ENCODE data around the gene PSD4.

PSD4 gene

DNA sequence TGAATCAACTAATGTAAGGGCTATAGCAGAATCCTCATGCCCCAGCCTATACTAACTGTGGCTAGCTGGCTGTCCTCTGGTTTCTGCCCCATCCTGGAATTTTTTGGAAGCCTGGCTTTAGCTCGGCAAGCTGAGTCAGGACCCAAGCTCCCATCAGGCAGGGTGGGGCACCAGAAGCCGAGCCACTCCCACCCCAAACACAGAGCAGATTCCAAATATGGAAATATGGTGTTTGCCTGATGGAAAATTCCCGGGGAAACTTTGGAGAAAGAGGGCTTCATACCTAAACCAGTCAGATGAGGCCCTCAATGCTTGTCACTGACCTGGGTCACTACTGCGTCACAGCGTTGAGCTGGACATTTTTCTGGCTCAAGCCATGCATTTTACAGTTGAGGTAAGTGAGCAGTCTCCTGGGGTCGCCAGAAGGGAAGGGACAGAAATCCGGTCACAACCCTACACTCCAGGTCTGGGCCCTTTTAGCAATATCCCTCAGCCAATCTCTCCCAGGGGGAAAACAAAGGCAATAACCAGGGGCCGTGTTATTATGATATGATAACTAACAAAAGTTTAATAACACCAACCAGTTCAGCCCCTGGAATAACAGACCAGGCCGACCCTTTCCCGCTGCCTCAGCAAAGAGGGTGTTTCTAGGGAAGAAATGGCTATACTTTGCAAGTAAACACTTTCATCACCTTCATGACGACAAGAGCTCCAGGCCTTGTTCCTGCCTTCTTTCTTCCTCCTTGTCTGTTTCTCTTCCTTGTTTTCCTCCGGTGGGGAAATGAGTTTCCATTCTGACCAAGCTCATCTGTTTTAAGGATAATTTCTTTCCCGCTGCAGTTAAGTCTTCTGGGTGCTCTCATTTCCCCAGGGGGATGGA lies 37.7 kb downstream of the PSD4 start:
- TF ChIP-seq, protein P1, sequence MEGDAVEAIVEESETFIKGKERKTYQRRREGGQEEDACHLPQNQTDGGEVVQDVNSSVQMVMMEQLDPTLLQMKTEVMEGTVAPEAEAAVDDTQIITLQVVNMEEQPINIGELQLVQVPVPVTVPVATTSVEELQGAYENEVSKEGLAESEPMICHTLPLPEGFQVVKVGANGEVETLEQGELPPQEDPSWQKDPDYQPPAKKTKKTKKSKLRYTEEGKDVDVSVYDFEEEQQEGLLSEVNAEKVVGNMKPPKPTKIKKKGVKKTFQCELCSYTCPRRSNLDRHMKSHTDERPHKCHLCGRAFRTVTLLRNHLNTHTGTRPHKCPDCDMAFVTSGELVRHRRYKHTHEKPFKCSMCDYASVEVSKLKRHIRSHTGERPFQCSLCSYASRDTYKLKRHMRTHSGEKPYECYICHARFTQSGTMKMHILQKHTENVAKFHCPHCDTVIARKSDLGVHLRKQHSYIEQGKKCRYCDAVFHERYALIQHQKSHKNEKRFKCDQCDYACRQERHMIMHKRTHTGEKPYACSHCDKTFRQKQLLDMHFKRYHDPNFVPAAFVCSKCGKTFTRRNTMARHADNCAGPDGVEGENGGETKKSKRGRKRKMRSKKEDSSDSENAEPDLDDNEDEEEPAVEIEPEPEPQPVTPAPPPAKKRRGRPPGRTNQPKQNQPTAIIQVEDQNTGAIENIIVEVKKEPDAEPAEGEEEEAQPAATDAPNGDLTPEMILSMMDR (IDR thresholded peaks at IDR 0.05; ENCODE audit: low read depth, low read length) = no peak
- no peak overlapping the region for H3K4me3 ChIP-seq (ENCODE audit: low read depth, low read length)

DNA sequence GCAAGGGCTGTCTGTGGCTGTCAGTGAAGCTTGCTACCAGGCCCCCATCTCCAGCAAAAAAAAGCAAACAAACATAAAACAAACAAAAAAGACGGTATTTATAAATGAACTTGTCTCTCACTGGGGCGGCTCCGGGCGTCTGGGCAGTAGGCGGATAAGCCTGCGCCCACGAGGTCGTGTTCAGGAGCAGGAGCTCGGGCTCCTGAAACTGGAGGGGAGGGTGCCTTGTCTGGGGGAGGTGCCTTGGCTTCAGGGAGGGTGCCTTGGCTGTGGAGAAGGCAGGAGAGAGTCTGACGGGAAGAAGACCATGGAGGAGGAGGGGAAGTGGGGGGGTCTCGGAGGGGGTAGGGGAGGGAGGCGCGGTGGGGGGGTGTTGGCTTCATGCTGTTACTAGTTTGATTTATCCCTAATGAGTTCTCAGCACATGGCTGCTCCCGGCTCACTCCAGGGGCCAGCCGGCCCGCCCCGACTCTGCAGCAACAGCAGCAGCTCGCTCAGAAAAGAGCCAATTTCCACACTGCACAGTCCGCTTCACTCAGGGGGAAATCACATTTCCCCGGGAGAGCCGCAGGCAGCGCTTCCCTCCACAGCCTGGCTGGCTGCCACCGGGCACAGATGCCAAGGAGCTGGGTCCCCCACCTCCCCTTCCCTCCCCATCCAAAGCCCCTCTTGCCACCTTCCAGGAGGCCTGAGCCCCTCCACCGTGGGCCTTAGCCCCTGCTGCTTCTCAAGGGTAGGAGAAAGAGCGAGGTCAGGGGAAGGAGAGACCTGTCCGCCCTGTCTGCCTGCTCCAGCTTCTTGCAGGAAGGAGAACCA lies 38.7 kb downstream of the PSD4 start:
- TF ChIP-seq, protein P1 (IDR thresholded peaks at IDR 0.05; ENCODE audit: low read depth, low read length) = no peak
- no peak overlapping the region for H3K4me3 ChIP-seq (ENCODE audit: low read depth, low read length)

DNA sequence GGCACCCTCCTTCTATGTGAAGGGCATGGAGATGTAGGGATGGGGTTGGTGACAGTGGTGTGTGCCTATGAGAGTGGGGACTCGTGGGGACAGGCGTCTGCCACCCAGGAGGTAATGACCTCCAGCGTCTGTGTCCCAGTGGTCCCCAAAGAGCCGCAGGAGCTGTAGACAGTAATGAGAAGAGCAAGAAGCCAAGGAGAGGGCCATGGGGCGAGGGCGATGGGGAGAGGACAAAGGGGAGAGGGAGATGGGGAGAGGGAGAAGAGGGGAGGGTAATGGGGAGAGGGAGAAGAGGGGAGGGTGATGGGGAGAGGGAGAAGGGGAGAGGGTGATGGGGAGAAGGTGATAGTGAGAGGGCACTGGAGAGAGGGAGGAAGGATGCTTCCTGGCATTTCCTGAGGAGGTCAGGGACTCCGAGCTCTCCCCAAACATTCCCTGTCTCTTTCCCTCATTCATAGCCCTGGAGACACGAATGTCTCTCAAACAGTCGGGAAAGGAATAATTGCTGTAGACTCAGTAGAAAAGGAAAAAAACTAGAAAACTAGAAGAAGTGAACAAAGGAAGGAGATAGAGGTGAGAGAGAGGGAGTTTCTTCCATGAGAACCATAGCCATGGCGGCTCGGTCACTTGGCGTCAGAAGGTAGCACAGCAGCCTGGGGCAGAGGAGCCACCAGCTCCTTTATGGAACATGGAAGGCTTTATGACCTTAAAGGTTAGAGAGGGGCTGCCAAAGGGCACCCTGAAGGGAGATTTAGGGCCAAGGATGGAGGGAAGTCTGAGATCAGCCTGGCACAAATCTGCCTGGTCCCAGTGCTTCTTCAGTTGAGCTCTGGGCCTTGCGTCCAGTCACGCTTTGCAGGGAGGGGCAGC lies 39.5 kb downstream of the PSD4 start:
- H3K4me3 ChIP-seq (ENCODE audit: low read depth, low read length) = no peak overlapping the region
- TF ChIP-seq, protein P1 (IDR thresholded peaks at IDR 0.05; ENCODE audit: low read depth, low read length) = no peak

DNA sequence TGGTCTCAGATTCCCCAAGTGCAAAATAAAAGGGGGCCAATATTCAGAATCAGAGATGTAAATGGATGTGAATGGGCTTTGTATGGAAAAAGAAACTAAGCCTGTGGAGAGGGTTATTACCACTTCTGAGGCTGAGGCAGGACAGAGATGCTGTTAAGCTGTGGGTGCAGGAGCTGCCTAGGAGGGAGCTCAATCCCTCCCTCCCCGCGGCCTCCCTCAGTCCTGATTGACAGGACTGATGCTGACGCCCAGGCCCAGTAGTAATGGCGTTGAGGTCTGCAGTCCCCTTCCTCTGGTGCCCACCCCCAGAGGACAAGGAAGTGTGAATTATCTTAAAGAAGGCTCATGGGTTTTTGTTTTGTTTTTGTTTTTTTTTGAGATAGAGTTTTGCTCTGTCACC lies 40.4 kb downstream of the PSD4 start:
- H3K4me3 ChIP-seq (ENCODE audit: low read depth, low read length) = no peak overlapping the region
- TF ChIP-seq, protein P1 (IDR thresholded peaks at IDR 0.05; ENCODE audit: low read depth, low read length) = no peak

DNA sequence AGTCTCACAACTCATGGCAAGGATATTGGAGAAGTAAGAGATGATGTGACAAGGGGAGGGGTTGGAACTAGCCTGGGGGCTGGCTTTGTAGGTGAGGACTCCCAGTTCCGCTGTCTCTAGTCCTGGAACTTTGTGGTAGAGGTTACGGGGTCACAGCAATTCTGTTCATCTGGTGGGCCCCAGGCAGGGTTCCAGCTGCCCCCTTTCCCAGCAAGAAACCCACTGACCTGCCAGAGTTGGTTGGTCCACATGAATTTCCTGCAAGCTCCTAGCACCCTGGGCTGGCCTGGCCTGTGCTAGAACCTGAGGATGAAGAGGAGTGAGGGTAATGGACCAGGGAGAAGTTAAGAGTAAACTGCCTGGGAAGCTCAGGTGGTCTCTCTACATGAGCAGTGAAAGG lies 41.3 kb downstream of the PSD4 start:
- H3K4me3 ChIP-seq (ENCODE audit: low read depth, low read length) = no peak overlapping the region
- TF ChIP-seq, protein P1 (IDR thresholded peaks at IDR 0.05; ENCODE audit: low read depth, low read length) = no peak

DNA sequence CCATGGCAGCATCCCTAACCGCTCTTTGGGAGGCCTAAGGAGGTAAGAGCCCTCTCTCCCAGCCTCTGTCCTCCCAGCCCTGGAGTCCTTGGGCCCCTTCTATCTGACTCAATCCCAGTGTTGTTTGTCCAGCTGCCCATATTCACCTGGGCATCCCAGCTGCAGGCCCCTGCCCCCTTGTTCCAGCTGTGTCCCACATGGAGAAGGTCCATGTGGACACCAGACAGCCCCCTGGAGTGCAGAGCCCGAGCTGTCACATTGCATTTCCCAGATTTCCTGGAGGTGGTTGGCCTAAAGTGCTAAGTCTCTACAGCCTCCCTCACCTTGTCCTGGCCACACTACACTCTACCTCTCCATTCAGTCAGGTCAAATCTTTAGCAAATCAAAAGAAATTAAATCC lies 42.5 kb downstream of the PSD4 start:
- no peak overlapping the region for H3K4me3 ChIP-seq (ENCODE audit: low read depth, low read length)
- TF ChIP-seq, protein P1 (IDR thresholded peaks at IDR 0.05; ENCODE audit: low read depth, low read length) = no peak
